ENCODE results near the gene CNOT4.

The CNOT4 gene, protein sequence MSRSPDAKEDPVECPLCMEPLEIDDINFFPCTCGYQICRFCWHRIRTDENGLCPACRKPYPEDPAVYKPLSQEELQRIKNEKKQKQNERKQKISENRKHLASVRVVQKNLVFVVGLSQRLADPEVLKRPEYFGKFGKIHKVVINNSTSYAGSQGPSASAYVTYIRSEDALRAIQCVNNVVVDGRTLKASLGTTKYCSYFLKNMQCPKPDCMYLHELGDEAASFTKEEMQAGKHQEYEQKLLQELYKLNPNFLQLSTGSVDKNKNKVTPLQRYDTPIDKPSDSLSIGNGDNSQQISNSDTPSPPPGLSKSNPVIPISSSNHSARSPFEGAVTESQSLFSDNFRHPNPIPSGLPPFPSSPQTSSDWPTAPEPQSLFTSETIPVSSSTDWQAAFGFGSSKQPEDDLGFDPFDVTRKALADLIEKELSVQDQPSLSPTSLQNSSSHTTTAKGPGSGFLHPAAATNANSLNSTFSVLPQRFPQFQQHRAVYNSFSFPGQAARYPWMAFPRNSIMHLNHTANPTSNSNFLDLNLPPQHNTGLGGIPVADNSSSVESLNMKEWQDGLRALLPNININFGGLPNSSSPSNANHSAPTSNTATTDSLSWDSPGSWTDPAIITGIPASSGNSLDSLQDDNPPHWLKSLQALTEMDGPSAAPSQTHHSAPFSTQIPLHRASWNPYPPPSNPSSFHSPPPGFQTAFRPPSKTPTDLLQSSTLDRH

GRCh38 chr7:135509839-135510591 is at the start of gene CNOT4:
CNOT4 (minus strand) TSS chr7:135510102; CDS start chr7:135438331, 71,771 bp downstream.
- ATAC-seq (replicated peaks): peak; percentile 95 to 97
- Mint-ChIP-seq H3K27ac (no peak within 1 kb of the TSS), H3K36me3 (no peaks in the 10 kb centered on the region), H3K4me3 (no peak within 1 kb of the TSS), H3K9me3 (no peaks in the 10 kb centered on the region), H3K4me1 (peaks cover 2 to 11% of the 10 kb centered on the region in 2 donors), H3K27me3 (no peaks in the 10 kb centered on the region)
- peak; percentile 95 for DNase-seq

GRCh38 chr7:135558881-135559280 is 49.0 kb upstream of the CNOT4 start:
- no peak overlapping the region for H3K27ac Mint-ChIP-seq
- H3K9me3 Mint-ChIP-seq: no peaks in the 10 kb centered on the region
- H3K27me3 Mint-ChIP-seq: no peaks in the 10 kb centered on the region
- ATAC-seq (replicated peaks): no peak
- H3K4me3 Mint-ChIP-seq: no peak overlapping the region
- H3K36me3 Mint-ChIP-seq: peaks cover 7 to 10% of the 10 kb centered on the region in 2 donors
- DNase-seq: no peak
- H3K4me1 Mint-ChIP-seq: peaks cover 13 to 27% of the 10 kb centered on the region in 2 donors

GRCh38 chr7:135558337-135558767 is 48.5 kb upstream of the CNOT4 start:
- Mint-ChIP-seq H3K9me3 (no peaks in the 10 kb centered on the region), H3K27ac (no peak overlapping the region), H3K36me3 (peaks cover 7 to 10% of the 10 kb centered on the region in 2 donors), H3K4me3 (no peak overlapping the region), H3K4me1 (peaks cover 13 to 27% of the 10 kb centered on the region in 2 donors), H3K27me3 (no peaks in the 10 kb centered on the region)
- DNase-seq (peak; percentile 62), ATAC-seq (replicated peaks) (peak; percentile 77 to 78)

- H3K36me3 Mint-ChIP-seq: peaks cover 5 to 6% of the 10 kb centered on the region in 2 donors
- no peak within 1 kb of the TSS for H3K4me3 Mint-ChIP-seq
- H3K9me3 Mint-ChIP-seq: no peaks in the 10 kb centered on the region
- H3K27me3 Mint-ChIP-seq: no peaks in the 10 kb centered on the region
- peaks cover 10 to 20% of the 10 kb centered on the region in 2 donors for H3K4me1 Mint-ChIP-seq
- H3K27ac Mint-ChIP-seq: peak within 1 kb of the TSS; percentile 28
- ATAC-seq (replicated peaks): peak; percentile 86 to 89
- DNase-seq: peak; percentile 81
These were observed 47.8 kb upstream of the CNOT4 start, which contains the start of gene NUP205 for GRCh38 chr7:135557455-135558336. NUP205 (plus strand) TSS chr7:135557917; CDS start chr7:135557945, 28 bp downstream.

GRCh38 chr7:135553346-135553745 is 43.4 kb upstream of the CNOT4 start:
- no peaks in the 10 kb centered on the region for H3K36me3 Mint-ChIP-seq
- DNase-seq (no peak), ATAC-seq (replicated peaks) (no peak)
- H3K27me3 Mint-ChIP-seq: peaks cover 6 to 15% of the 10 kb centered on the region in 2 donors
- no peak overlapping the region for H3K27ac Mint-ChIP-seq
- H3K9me3 Mint-ChIP-seq: no peaks in the 10 kb centered on the region
- H3K4me1 Mint-ChIP-seq: no peaks in the 10 kb centered on the region
- H3K4me3 Mint-ChIP-seq: no peak overlapping the region

DNA sequence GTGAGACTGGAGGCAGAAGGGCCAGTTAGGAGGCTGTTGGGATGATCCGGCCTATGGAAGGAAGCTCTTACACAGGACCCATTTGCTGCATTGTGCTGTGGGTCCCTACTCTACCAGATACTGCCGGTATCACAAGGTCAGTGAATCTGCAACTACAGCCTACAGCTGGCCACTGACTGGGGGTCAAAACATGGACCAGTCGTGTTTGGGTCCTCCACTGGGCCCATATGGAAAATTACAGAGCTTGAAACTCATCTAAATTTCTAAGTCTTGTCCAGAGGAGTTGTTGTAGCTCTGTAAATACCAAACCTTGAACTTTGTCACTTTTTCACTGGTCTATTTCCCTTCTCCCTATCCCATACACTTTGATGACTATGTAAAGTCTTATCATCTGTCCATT is 42.2 kb upstream of the CNOT4 start:
- DNase-seq: no peak
- Mint-ChIP-seq H3K36me3 (no peaks in the 10 kb centered on the region), H3K27me3 (peaks cover 11 to 22% of the 10 kb centered on the region in 2 donors), H3K4me1 (no peaks in the 10 kb centered on the region), H3K9me3 (no peaks in the 10 kb centered on the region), H3K4me3 (no peak overlapping the region), H3K27ac (no peak overlapping the region)
- no peak for ATAC-seq (replicated peaks)

- ATAC-seq (replicated peaks) (no peak), DNase-seq (no peak)
- Mint-ChIP-seq H3K4me3 (no peak overlapping the region), H3K9me3 (no peaks in the 10 kb centered on the region), H3K27me3 (peaks cover 14 to 22% of the 10 kb centered on the region in 2 donors), H3K27ac (no peak overlapping the region), H3K4me1 (no peaks in the 10 kb centered on the region), H3K36me3 (no peaks in the 10 kb centered on the region)
These were observed 40.3 kb upstream of the CNOT4 start for GRCh38 chr7:135550196-135550595.

DNA sequence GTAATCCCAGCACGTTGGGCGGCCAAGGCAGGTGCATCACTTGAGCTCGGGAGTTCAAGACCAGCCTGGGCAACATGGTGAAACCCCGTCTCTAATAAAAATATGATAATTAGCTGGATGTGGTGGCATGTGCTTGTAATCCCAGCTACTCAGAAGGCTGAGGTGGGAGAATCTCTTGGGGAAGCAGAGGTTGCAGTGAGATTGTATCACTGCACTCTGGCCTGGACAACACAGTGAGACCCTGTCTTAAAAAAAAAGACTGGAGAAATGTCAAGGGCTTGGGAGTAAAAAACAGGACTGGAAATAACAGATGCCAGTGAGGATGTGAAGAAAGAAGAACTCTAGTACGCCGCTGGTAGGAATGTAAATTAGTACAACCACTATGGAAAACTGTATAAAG is 31.1 kb upstream of the CNOT4 start:
- Mint-ChIP-seq H3K9me3 (no peaks in the 10 kb centered on the region), H3K4me3 (no peak overlapping the region)

GRCh38 chr7:135539629-135540028 is 29.7 kb upstream of the CNOT4 start:
- Mint-ChIP-seq H3K27ac (no peak overlapping the region), H3K4me3 (no peak overlapping the region), H3K4me1 (no peaks in the 10 kb centered on the region), H3K27me3 (no peaks in the 10 kb centered on the region), H3K36me3 (no peaks in the 10 kb centered on the region), H3K9me3 (no peaks in the 10 kb centered on the region)
- ATAC-seq (replicated peaks): no peak
- no peak for DNase-seq

More for the DNA sequence above, 31.1 kb upstream of the CNOT4 start:
- no peak for ATAC-seq (replicated peaks)
- DNase-seq: no peak
- no peak overlapping the region for H3K27ac Mint-ChIP-seq
- no peaks in the 10 kb centered on the region for H3K4me1 Mint-ChIP-seq
- no peaks in the 10 kb centered on the region for H3K27me3 Mint-ChIP-seq
- no peaks in the 10 kb centered on the region for H3K36me3 Mint-ChIP-seq

DNA sequence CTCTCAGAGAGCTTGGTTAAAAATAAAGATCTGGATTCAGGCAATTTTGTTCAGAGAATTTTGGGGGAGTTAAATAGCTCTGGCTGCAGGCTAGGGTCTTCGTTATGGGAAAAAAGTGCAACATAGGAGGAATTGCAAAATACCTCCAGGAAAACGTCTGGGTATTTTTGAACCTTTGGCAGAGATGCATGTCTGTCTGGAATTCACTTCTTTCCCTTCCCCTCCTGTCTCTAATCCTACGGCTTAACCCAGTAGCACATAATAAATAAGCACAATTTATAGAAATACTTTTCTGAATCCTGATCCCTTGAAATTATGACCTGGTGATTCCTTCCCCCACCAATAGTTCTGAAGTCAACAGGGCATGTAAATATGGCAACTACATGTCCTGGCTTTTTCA is 28.5 kb upstream of the CNOT4 start:
- Mint-ChIP-seq H3K36me3 (no peaks in the 10 kb centered on the region), H3K27me3 (no peaks in the 10 kb centered on the region), H3K9me3 (no peaks in the 10 kb centered on the region), H3K4me3 (no peak overlapping the region), H3K4me1 (no peaks in the 10 kb centered on the region), H3K27ac (no peak overlapping the region)
- ATAC-seq (replicated peaks) (no peak), DNase-seq (no peak)

DNA sequence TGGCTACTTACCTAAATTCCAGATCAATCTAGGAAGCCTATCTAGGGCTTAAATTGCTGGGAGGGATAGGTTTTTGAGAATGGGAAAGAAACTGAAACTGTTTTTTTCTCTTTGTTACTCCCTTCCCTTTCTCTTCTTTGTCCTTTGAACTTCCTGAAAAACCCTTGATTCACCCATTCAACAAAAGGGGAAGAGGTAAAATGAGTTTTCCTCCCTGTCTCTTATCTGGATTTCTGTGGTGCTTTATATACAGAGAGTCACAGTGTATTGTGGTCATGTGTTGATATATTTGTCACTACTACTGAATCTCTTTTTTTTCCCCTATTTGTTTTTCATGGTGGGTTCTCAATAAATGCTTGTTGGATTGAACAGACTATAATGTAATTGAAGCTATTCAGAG is 28.0 kb upstream of the CNOT4 start:
- DNase-seq: no peak
- Mint-ChIP-seq H3K36me3 (no peaks in the 10 kb centered on the region), H3K4me3 (no peak overlapping the region), H3K27ac (no peak overlapping the region), H3K9me3 (no peaks in the 10 kb centered on the region), H3K27me3 (no peaks in the 10 kb centered on the region), H3K4me1 (no peaks in the 10 kb centered on the region)
- ATAC-seq (replicated peaks): no peak

DNA sequence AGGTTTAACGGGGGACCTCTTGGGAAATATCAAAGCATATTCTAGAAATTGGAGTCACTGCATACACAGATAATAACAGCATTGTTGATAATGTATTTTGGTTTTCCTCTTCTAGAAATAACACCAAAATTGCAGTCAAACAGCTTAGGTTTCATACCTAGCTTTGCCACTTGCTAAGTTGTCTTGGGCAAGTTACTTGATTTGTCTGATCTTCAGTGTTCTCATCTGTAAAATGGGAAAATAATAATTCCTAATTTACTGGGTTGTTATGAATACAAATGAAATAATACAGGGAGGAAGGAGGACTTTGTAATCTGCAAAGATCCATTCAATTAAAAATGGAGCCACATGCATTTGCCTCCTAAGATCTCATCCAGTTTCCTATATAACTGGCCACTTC is 27.6 kb upstream of the CNOT4 start:
- DNase-seq: no peak
- Mint-ChIP-seq H3K27me3 (no peaks in the 10 kb centered on the region), H3K4me1 (no peaks in the 10 kb centered on the region), H3K36me3 (no peaks in the 10 kb centered on the region), H3K27ac (no peak overlapping the region), H3K4me3 (no peak overlapping the region), H3K9me3 (no peaks in the 10 kb centered on the region)
- ATAC-seq (replicated peaks): no peak

GRCh38 chr7:135536150-135536549 is 26.2 kb upstream of the CNOT4 start:
- DNase-seq (no peak), ATAC-seq (replicated peaks) (no peak)
- no peaks in the 10 kb centered on the region for H3K4me1 Mint-ChIP-seq
- H3K9me3 Mint-ChIP-seq: no peaks in the 10 kb centered on the region
- no peak overlapping the region for H3K4me3 Mint-ChIP-seq
- H3K27me3 Mint-ChIP-seq: no peaks in the 10 kb centered on the region
- no peak overlapping the region for H3K27ac Mint-ChIP-seq
- H3K36me3 Mint-ChIP-seq: no peaks in the 10 kb centered on the region

Data from stimulated activated naive B cell treated with anti-CD40 and anti-IgM and Interleukin-4, amounts not matched to agents 10 μg/mL and 1 μg/mL and 100 μg/mL, for 72 hours (primary cell).